Measurements from ENCODE around the gene ST7L.
"Not testable (repeated sequence)": the region's sequence is repeated elsewhere in the genome, so short reads cannot be mapped to it uniquely, and the experiment has no call there.

DNA sequence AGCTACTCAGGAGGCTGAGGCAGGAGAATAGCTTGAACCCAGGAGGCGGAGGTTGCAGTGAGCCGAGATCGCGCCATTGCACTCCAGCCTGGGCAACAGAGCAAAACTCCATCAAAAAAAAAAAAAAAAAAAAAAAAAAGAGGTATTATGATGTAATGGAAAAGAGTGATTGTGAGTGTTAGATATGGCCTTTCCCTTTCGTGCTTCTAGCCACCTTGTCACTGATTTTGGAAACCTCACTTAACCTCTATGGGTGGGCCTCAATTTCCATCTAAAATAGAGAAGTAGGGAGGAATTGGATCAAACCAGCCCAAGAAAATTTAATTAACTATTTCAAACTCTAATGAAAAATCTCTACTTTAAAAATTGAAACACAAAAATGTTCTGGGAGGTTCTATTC lies 5.6 kb upstream of the ST7L start:
- TF ChIP-seq, protein P1, sequence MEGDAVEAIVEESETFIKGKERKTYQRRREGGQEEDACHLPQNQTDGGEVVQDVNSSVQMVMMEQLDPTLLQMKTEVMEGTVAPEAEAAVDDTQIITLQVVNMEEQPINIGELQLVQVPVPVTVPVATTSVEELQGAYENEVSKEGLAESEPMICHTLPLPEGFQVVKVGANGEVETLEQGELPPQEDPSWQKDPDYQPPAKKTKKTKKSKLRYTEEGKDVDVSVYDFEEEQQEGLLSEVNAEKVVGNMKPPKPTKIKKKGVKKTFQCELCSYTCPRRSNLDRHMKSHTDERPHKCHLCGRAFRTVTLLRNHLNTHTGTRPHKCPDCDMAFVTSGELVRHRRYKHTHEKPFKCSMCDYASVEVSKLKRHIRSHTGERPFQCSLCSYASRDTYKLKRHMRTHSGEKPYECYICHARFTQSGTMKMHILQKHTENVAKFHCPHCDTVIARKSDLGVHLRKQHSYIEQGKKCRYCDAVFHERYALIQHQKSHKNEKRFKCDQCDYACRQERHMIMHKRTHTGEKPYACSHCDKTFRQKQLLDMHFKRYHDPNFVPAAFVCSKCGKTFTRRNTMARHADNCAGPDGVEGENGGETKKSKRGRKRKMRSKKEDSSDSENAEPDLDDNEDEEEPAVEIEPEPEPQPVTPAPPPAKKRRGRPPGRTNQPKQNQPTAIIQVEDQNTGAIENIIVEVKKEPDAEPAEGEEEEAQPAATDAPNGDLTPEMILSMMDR (IDR thresholded peaks at IDR 0.05; ENCODE audit: low read depth, low read length, poor library complexity, severe bottlenecking) = not testable (repeated sequence)
- not testable (repeated sequence) for TF ChIP-seq EZH2phosphoT487 (IDR thresholded peaks at IDR 0.05; ENCODE audit: borderline replicate concordance, low read length)

Measured in DOHH2 (cell line).